Lower leg skin (tissue), 4 donors: ENCODE measurements around the gene CLDN19. TPM values are rescaled to one million over a fixed set of nuclear protein-coding genes. Genes with fewer than 3 reads are reported as not detected.

Source experiments
- DNase-seq, 2 donors: peaks; one replicate each; pipeline ENCODE4 v3.0.0-alpha.2; 2019; ENCODE audit warnings: low spot score in 2 of 2
- H3K4me3 ChIP-seq: fragments of 200-600 bp; sonication (generic); 2 replicates; pipeline ENCODE4 v1.5.1; 2017; ENCODE audit warnings: mild to moderate bottlenecking, low read depth; ENCODE audit not compliant: poor library complexity, severe bottlenecking
- POLR2A ChIP-seq, 2 donors: fragments of 450-650 bp; IDR thresholded peaks; one replicate each; pipeline ENCODE4 v1.6.1; 2016 to 2017; ENCODE audit warnings: antibody characterized with exemption in 2 of 2, mild to moderate bottlenecking in 1 of 2, moderate library complexity in 1 of 2
- WGBS, 2 donors: methylation state at CpG; one replicate each; pipeline ENCODE4 v1.1.5; 2018; 5-methylcytosine and 5-hydroxymethylcytosine counted together
- intact Hi-C: fragments of 100-400 bp; cut with DNase I; formaldehyde crosslinking; loops from one replicate; pipeline ENCODE4 v1.15.0; 2023; ENCODE audit warnings: low total_unique reads
- total RNA-seq, 4 donors: library from RNA; depleted of rRNA; stranded (reverse); fragments of >200 nt; gene quantifications; one replicate each; pipeline ENCODE4 v1.1.0, GENCODE V29; 2016
- TF ChIP-seq, protein P1 (sequence below), 3 donors: fragments of 450-650 bp; IDR thresholded peaks; one replicate each; pipeline ENCODE4 v1.5.1; 2016; ENCODE audit warnings: antibody characterized with exemption in 3 of 3, mild to moderate bottlenecking in 3 of 3, moderate library complexity in 2 of 3

CLDN19 gene, protein sequence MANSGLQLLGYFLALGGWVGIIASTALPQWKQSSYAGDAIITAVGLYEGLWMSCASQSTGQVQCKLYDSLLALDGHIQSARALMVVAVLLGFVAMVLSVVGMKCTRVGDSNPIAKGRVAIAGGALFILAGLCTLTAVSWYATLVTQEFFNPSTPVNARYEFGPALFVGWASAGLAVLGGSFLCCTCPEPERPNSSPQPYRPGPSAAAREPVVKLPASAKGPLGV
- total RNA-seq: 1 to 10 TPM in 1 of 4 donors, under 1 TPM in 3; 0.12 to 1.2 (median 0.18) TPM

DNA sequence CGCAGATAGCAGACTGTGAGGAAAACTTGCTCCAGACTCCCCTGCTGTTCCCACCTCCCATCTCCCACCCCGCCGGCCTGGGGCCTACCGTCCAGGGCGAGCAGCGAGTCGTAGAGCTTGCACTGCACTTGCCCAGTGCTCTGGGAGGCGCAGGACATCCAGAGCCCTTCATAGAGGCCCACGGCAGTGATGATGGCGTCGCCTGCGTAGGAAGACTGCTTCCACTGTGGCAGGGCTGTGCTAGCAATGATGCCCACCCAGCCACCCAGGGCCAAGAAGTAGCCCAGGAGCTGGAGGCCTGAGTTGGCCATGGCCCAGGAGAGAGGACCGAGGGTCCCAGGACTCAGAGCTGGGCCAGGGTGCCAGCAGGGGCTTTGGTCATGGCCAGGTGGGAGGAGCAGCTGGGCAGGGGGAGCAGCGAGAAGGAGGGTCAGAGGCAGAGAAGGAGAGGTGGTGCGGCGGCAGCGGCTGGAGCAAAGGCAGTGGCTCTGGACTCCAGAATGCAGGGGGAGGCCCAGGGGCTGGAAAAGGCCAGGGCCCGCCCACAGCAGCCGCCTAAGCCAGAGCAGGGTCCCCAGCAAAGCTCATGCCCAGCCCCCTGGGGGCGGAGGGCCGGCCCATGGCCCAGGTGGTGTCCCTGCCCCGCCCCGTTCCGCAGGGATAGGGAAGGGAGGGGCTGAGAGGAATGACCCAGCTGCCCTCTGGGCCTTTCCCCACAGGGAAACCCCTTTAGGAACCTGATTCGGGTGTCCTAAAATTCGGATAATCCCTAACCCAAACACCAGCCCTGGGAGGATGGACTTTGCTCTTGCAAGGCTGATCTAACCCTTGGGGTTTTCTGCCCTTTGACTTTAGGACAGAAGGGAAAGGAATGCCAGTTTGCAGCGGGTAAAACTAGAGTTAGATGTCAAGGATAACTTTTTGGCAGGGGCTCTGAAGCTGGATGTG is at the start of gene CLDN19:
Gene CLDN19 (minus strand): TSS at position 484 of the 948 bp plus-strand sequence. CDS start 173 bp downstream, at position 311.
- no peak within 1 kb of the TSS for H3K4me3 ChIP-seq
- TF ChIP-seq, protein P1, sequence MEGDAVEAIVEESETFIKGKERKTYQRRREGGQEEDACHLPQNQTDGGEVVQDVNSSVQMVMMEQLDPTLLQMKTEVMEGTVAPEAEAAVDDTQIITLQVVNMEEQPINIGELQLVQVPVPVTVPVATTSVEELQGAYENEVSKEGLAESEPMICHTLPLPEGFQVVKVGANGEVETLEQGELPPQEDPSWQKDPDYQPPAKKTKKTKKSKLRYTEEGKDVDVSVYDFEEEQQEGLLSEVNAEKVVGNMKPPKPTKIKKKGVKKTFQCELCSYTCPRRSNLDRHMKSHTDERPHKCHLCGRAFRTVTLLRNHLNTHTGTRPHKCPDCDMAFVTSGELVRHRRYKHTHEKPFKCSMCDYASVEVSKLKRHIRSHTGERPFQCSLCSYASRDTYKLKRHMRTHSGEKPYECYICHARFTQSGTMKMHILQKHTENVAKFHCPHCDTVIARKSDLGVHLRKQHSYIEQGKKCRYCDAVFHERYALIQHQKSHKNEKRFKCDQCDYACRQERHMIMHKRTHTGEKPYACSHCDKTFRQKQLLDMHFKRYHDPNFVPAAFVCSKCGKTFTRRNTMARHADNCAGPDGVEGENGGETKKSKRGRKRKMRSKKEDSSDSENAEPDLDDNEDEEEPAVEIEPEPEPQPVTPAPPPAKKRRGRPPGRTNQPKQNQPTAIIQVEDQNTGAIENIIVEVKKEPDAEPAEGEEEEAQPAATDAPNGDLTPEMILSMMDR (IDR thresholded peaks at IDR 0.05): no peak
- TF ChIP-seq POLR2A (IDR thresholded peaks at IDR 0.05): no peak
- intact Hi-C loops: no loop called here
- no peak for DNase-seq
- 67 to 69% methylated on average over 23 to 26 of the region's 27 CpGs for WGBS, 2 donors

DNA sequence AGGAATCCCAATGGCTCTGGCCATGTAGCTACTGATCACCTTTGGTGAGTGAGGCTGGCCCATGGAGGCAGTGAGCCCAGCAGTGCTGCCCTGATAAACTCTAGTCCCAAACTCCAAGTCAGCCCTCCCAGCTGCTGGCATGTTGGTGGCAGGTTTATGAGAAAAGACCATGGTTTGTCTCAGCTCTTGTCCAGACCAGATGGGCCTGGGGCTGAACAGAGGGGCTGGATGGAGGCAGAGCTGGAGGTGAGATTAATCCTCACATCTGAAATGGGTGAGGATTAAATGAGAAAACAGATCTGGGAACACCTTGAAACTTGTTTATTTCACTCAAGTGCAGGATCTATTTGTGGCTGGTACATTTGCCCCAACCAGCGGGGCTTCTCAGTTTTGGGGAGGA is 48.0 kb upstream of the CLDN19 start:
- no peak overlapping the region for H3K4me3 ChIP-seq
- 100% methylated on average over 1 of the region's 1 CpG for WGBS, 2 donors
- intact Hi-C loops: no loop called here
- no peak for DNase-seq
- TF ChIP-seq POLR2A (IDR thresholded peaks at IDR 0.05): no peak
- TF ChIP-seq, protein P1 (IDR thresholded peaks at IDR 0.05): no peak

DNA sequence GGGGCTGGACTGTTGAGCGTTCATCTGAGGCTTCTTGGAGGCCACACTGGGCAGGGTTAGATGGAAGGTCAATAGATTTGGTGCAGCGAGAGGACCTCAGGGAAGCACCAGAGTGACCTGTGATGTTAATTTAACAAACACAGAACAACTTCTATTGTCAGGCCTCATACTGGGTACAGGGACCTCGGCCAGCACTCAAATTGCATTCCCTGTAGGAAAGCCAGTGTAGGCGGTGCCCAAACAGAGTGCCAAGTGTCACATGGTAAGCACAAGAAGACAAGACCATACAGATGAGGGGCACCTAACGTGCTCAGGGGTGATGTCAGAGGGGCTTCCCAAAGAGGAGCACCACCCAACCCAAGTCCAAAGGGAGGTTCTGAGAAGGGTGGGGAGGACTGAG is 46.1 kb upstream of the CLDN19 start:
- WGBS, 2 donors: 74 to 77% methylated on average over 5 of the region's 5 CpGs
- no peak for TF ChIP-seq POLR2A (IDR thresholded peaks at IDR 0.05)
- TF ChIP-seq, protein P1 (IDR thresholded peaks at IDR 0.05): no peak
- intact Hi-C loops: no loop called here
- H3K4me3 ChIP-seq: no peak overlapping the region
- no peak for DNase-seq

DNA sequence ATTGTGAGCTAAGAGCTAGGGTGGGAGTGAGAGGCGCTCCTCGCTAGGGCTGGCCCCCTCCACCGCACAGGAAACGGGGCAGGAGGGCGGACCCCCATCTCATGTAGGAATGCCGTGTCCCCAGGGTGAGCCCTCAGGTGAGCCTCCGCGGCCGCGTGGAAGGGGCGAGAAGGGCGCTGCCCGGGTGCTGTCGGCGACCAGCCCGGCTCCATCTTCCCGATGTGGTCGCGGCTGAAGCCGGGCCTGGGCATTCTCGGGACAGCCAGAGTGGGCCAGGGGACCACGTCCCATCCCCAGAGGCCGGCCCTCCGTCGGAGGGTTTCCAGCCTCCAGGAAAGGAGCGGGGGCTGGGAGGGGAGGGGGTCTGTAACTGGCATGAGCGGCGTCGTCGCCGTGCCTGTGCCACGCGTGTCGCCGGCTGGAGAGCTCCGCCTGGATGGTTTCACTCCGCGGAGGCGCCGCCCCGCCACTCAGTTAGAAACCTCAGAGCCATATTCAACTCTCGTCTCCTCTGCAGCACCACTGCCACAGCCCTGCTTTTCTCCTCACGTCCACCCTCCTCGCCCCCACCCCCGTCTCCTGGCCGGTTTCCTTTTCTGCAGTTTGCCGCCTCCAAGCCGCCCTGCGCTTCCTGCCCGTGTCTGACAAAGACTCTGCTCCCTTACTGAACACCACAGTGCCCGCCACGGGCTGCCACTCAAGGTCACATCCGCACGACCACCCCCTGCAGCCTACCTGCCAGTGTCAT is 45.1 kb upstream of the CLDN19 start, which contains the start of gene TMEM269:
Gene TMEM269 (plus strand): TSS at position 46 of the 748 bp plus-strand sequence. CDS start 4,903 bp downstream, outside the sequence.
- intact Hi-C loops: no loop called here

DNA sequence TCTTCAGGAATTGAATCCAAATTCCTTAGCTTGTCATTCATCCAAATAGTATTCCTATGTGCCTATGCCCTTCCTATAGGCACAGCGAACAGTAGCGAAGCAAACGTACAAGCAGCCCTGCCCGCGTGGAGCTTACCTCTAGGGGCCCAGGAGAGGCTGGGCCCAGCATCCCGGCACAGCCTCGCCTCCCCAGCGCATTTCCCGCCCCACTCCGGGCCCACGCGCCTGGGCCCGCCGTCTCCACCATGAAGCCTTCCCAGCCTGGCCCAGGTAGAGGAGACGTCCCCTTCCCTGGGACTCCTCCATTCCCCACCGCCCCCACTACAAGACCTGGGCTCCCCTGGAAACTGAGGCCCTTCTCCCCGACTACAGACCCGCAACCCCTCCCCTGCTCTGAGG is 44.5 kb upstream of the CLDN19 start:
- TF ChIP-seq, protein P1 (IDR thresholded peaks at IDR 0.05): no peak
- TF ChIP-seq POLR2A (IDR thresholded peaks at IDR 0.05): no peak
- no peak overlapping the region for H3K4me3 ChIP-seq
- no peak for DNase-seq
- intact Hi-C loops: no loop called here
- 91 to 94% methylated on average over 18 of the region's 18 CpGs for WGBS, 2 donors

More for the DNA sequence above, 45.1 kb upstream of the CLDN19 start, which contains the start of gene TMEM269:
- DNase-seq: no peak
- no peak within 1 kb of the TSS for H3K4me3 ChIP-seq
- 11 to 18% methylated on average over 48 to 49 of the region's 54 CpGs for WGBS, 2 donors
- TF ChIP-seq POLR2A (IDR thresholded peaks at IDR 0.05): no peak
- TF ChIP-seq, protein P1 (IDR thresholded peaks at IDR 0.05): no peak
